ENCODE results near the gene TIAM2.
"Not testable (repeated sequence)": the region's sequence is repeated elsewhere in the genome, so short reads cannot be mapped to it uniquely, and the experiment has no call there.

Gene TIAM2

GRCh38 chr6:155066361-155066760 is 71.2 kb downstream of the TIAM2 start:
- DNase-seq, result no peak

DNA sequence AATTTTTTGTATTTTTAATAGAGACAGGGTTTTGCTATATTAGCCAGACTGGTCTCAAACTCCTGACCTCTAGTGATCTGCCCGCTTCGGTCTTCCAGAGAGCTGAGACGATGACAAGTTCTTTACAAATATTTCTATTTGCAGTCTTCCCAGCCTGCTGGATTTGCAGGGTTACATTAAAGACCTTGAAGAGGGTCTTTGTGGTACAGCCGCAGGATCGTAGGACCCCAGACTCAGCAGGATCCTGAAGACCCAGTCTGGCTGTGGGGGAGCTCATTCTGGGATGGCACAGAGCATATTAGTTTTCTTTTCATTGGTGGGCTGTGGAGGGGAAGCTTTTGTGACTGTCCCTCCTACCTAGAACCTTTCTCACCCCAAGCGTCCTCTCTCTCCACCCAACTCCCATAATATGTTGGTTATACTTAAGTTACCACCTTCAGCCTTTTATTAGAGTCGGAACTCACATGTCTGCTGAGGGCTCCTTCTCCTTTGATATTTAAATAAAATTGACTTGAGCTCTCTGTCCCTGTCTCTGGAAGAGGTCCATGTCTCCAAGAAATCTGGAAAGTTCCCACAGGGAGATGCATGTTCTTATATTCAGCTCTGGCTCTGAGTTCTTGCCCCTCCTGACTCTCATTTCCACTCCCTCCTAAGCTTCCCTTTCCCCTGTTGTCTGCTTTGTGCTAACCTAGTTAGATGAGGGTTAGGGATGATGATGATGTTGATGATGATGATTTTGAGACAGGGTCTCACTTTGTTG is 72.0 kb downstream of the TIAM2 start:
- no peak for DNase-seq

GRCh38 chr6:155067956-155068615 is 73.0 kb downstream of the TIAM2 start:
- DNase-seq, result no peak

DNA sequence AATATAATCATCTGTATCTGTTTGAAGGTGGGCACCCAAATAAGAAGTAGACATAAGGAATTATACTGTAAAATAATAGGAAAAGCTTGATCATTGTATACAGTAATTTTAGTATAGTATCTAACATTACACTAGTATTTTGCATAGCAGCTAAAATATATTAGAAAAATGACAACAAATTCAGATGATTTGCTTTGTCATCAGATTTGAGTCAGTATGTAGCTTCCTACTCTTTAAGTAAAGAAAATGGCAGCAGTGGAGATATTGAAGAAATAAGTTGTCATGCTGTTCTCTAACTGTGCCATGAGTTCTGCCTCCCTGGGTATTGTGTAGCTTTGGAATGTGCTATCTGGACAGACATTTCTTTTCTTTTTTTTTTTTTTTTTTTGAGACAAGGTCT is 74.4 kb downstream of the TIAM2 start:
- DNase-seq, result no peak

DNA sequence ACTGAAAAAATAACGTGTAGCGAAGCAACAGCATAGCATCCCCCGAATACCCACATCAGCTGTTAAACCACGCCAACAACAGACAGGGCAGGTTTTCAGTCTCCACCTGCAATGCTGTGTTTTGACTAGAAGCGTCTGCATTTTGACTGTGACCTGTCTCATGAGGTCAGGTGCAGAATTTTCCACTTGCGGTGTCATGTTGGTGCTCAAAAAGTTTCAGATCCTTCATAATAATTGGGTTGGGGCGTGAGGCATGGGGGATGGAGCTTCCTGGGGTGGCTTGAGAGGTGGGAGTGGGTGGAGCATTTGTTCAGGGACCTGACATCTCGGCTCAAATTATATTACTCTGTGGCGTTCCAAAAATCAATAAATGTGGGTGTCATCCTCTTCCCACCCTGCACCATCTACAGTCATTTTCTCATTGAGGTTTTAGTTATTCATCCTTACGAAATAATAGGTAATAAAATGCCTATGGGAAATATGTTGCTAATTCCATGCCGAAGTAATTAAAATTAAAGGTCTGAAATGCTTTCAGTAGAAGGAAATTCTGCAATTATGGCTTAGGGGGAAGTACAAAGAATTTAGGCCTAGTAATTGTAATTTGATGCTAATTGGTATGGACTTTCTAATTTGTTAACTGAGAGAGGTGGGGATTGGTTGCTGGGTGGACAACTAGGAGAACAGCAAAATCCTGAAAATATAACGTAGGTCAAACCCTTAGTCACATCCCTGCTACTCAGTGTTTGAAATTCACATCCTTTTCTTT is 81.0 kb downstream of the TIAM2 start:
- DNase-seq, result no peak

DNA sequence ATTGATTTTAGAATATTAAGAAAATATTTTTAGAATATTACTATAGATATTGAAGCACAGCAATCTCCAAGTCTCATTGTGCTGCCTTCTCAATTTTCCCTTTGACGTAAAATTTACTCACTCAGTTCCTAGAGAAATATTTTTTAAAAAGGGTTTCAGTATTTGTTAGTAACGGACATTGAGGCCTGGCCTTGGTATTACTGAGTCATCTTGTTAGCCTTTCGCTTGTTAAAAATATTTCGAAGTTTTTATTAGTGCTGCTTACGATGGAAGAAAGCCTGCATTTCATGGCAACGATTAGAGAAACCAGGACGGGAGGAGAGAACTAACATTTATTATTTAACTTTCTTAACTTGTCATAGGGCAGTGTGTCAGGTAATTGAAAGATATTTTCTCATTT is 82.2 kb downstream of the TIAM2 start:
- DNase-seq, result no peak

DNA sequence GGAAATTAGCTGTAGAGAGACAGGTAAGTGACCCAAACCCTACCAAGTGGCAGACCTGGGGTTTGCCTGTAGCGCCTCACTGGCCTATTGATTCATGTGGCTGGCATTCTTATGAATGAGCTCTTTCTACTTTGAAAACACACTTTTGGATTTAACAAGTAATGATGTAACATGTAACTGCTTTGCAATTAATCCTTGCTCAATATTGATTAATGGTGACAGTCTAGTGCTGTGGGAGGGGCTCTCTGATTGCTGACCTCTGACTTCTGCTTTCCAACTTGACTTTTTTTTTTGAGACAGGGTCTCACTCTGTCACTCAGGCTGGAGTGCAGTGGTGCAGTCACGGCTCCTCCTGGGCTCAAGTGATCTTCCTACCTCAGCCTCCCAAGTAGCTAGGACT is 82.7 kb downstream of the TIAM2 start:
- no peak for DNase-seq

GRCh38 chr6:155078331-155078745 is 83.2 kb downstream of the TIAM2 start:
- no peak for DNase-seq

DNA sequence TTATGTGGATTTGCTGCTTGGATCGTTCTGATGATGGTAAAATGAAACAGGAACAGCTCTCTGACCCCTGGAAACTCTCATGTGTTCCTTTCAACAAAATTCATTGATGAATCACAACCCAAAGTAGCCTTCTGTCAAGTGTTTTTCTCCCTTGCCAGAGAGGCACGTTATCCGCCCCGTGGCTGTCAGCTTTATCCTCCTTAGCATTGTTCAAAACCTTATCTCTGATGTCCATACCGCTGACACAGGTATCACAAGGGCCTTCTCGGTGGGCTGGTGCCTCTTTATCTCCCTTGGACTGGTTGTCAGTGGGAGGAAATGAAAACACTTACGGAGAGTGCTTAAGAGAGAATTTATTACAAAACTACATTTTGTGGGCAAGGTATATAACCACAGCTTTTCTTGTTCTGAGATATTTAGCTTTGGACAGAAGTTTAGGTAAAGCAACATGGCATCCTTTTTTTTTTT is 84.9 kb downstream of the TIAM2 start:
- no peak for DNase-seq

GRCh38 chr6:155080881-155081845 is 86.0 kb downstream of the TIAM2 start:
- no peak for DNase-seq

DNA sequence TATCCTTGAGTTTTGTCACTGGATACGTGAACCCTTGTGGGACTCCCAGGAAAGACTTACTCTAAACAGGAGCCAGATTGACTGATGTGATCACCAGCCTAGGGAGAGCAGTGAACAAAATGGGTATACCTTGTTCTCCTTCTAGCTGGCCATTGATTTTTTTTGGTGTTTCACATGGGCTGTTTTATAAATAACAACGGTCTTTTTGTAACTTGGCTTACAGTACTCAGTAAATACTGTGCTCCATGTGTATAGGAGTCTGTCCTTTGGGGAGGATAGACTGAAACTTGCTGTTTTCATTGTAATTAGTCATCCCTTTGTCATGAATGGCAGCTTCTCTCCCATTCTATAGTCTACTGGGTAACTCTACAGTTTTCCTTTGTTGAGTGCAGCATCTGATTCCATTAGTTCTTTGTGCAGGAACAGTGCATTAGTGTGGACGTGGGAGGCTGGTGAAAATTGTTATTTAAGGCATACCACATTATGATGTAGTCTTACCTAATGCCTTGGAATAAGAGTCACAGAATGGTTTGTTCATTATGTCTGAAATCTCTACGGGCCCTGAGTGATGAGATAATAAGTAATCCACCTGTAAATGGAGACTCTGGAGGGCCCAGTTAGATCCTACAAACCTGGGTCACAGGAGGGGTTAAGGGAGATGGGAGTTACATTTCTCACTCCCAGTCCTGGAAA is 89.5 kb downstream of the TIAM2 start:
- no peak for DNase-seq

GRCh38 chr6:155085582-155086257 is 90.6 kb downstream of the TIAM2 start:
- DNase-seq, result no peak

DNA sequence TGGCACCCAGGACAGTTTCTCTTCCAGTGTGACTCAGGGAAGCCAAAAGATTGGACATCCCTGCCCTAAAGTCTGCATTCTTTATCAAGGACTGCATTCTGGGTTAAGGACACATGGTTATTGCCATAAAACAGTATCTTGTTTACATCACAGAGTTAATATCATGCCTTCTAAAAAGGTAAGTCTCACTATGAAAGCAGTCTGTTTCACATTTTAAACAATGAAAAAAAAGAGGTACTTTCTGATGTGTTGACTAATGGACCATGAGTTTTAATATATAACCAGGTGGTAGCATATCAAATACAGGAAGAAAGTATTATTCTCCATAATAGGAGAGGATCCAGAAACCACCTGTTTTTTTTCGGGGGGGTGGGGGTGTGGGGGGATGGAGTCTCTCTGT is 93.7 kb downstream of the TIAM2 start:
- no peak for DNase-seq

- no peak for DNase-seq
Observed at GRCh38 chr6:155089746-155090145, 94.6 kb downstream of the TIAM2 start.

DNA sequence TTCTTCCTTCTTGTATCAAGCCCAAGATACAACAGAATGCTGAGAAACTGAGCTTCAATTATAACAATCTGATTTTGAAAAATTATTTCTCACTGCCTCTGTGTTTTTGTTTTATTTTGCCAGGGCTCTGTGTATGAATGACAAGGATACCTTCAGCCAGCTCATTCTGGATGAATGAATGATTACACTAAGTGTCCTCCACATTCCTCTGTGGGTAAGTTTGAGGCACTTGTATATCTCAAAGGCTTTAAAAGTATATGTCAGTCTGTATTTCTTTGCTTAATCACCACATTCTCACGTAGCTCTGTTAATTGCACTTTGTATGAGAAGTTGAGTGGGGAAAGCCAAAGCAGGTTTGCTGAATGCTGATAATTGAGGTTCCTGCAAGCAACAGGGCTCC is 95.1 kb downstream of the TIAM2 start:
- DNase-seq, result no peak

DNA sequence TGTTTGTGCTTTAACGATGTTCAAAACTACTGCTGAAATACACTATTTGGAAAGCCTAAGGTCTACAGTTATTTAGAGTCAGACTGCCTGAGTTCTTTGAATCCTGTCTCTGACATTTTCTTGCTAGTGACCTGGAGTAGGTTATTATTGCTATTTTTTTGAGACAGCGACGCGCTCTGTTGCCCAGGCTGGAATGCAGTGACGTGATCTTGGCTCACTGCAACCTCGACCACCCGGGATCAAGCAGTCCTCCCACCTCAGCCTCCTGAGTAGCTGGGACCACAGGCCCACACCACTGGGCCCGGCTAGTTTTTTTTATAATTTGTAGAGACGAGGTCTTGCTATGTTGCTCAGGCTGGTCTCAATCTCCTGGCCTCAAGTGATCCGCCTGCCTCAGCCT is 96.6 kb downstream of the TIAM2 start:
- no peak for DNase-seq

DNA sequence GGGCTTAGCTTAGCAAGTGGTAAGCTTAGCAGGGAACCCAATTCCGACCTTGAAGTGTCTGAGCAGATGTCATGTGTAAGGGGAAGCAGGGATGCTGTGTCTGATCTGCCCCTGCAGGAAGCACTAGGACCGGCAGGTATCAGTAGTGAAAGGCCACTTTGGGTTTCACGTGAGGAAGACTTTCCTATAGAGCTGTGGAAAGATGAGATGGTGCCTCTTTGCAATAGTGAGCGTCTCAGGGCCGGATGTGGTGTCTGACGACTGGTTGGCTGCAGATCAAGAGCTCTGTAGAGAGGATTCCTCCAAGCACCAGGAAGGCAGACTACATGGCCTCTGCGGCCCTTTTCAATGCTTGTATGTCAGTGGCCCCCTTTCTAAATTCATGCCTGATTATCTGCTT is 98.3 kb downstream of the TIAM2 start:
- no peak for DNase-seq

- no peak for DNase-seq
Observed at GRCh38 chr6:155100087-155100486, 105.0 kb downstream of the TIAM2 start.

DNA sequence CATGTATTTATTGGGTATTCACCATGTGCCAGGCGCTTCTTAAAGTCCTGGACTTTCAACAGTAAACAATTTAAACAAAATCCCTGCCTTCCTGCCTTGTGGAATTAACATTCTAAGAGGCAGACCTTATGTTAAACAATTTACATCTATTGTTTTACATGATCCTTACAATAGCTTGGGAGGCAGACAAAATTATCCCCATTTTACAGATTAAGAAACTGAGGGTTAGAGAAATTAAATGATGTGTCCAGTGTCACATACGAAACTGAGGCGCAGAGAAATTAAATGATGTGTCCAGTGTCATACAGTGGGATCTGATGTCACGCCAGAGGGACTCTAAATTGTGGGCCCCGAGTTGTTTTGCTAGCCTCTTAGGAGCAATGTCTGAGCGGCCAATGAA is 105.5 kb downstream of the TIAM2 start:
- DNase-seq, result no peak

DNA sequence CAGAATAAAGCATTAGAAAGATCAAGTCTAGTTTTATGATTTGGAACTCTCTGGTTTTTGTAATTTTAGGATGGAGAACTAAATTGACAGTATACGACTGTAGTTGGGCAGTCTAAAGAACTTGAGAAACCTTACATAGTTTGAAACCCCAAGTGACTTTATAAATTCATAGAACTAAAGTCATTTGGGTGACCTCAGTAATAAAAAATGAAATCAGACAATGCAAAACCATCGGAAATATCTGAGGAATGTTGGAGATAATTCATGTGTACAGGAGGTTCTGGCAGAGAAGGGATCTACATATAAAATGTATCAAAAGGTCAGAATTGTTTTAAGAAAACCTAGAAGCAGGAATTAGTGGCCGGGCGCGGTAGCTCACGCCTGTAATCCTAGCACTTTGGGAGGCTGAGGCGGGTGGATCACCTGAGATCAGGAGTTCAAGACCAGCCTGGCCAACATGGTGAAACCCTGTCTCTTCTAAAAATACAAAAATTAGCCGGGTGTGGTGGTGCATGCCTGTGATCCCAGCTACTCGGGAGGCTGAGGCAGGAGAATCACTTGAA is 108.0 kb downstream of the TIAM2 start:
- DNase-seq, result not testable (repeated sequence)

GRCh38 chr6:155103816-155104366 is 108.8 kb downstream of the TIAM2 start:
- DNase-seq, result no peak

Measured in NCI-H526 (cell line).